SH-SY5Y (cell line): Measurements from ENCODE around the gene TMEM119.

Experiments used
- GATA2 ChIP-seq: IDR thresholded peaks from 2 replicates; pipeline ENCODE4 v1.6.1; 2011; ENCODE audit warnings: mild to moderate bottlenecking, low read depth, low read length
- GATA3 ChIP-seq: IDR thresholded peaks from 2 replicates; pipeline ENCODE4 v1.6.1; 2011; ENCODE audit warnings: low read depth, mild to moderate bottlenecking, low read length, moderate library complexity

- TF ChIP-seq GATA2 (no peak), GATA3 (no peak)
Measured at GRCh38 chr12:108619369-108620160, 21.7 kb upstream of the TMEM119 start.
